ENCODE results near the gene SNX7.

SNX7 gene

GRCh38 chr1:98697781-98698180, 36.3 kb downstream of the SNX7 start:
- no peak for DNase-seq (ENCODE audit: low read depth in 2 of 2)

DNA sequence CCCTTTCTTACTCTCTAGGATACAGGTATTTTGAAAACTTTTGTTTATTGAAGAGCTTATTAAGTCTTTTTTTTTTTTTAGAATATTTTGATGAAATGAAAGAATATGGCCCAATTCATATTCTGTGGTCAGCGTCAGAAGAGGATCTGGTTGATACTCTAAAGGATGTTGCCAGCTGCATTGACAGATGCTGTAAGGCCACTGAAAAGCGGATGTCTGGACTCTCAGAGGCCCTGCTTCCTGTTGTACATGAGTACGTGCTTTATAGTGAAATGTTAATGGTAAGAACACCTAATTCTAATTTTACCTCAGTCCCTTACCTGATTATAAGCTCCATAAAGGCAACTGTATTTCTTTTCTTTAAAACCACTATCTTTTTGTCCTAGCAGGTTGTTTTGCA, 37.1 kb downstream of the SNX7 start:
- DNase-seq (ENCODE audit: low read depth in 2 of 2) = no peak

DNA sequence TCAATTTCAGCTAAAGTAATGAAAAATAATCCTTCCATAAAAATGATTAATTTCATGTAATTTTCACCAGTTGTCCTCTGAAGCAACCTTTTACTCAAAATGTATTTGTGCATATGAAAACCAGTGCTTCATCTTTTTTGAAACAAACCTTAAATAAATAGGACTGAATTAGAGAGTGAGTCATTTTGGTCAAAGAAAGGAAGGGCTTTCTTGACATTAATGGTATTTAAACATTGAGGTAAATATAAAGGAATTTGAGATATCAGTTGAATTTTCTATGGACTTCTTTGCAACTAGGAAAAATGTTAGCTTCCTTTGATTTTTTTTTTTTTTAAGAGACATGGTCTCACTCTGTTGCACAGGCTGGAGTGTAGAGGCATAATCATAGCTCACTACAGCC, 38.7 kb downstream of the SNX7 start:
- DNase-seq (ENCODE audit: low read depth in 2 of 2) = no peak

DNA sequence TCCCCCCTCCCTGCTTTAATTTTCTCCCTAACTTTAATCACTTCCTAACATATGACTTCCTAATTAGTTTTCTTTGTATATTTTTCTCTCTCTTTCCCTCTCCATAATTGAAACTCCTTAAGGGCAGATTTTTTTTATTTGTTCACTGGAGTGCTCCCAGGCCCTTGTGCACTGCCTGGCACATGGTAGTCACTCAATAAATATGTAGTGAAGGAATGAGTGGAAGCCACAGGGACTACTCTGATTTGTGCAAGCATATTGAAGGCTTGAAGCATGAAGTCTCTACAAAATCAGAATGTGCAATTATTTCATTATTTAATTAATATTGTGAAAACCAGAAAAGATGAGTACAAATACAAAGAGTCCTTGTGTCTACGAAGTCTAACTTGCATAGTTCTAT, 41.5 kb downstream of the SNX7 start:
- no peak for DNase-seq (ENCODE audit: low read depth in 2 of 2)

GRCh38 chr1:98704474-98704873, 43.0 kb downstream of the SNX7 start:
- no peak for DNase-seq (ENCODE audit: low read depth in 2 of 2)

DNA sequence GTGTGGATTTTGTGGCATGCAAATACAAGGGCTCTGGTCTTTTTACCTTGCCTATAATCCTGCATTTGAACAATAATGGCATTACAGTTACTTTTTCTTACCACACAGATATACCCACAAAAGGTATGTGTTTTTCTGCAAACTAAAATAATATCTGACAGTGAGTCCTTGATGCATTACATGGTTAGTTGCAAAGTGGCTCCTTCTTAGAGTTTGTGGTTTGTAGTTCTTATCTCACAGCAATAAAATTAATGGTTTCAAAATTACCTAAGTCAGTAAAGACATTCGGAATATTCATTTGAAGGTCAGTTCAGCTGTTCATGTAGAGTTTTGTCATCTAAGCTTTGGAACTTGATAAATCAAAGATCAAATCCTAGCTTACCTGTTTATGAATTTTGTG, 43.5 kb downstream of the SNX7 start:
- no peak for DNase-seq (ENCODE audit: low read depth in 2 of 2)

- no peak for DNase-seq (ENCODE audit: low read depth in 2 of 2)
Observed at GRCh38 chr1:98705591-98705990, 44.1 kb downstream of the SNX7 start.

DNA sequence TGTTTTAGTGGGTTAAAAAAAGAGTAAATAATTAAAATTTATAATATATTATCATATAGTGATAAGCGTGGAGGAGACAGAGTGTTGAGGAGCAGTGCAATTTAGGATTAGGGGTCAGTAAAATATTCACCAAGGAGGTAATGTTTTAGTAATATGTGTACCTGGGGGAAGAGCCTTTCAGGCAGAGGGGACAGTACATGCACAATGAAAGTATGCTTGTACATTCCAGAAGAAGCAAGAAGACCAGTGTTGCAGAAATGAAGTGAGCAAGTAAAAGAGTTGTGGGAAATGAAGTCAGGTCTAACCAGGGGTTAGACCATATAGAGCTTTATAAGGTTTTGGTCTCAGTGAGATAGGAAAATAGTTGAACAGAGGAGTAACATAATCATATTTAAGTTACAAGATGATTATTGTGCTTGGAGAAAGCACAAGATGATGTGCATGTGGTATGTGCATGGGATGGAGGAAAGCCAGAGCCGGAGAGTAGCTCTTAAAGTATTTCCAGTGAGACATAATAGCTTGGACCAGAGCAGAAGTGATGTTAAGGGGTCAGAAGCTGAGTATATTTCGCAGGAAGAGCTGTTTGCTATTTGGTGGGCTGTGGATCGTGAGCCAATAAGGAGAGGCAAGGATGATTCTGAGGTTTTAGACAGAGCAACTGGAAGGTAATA, 44.8 kb downstream of the SNX7 start:
- DNase-seq (ENCODE audit: low read depth in 2 of 2) = no peak

DNA sequence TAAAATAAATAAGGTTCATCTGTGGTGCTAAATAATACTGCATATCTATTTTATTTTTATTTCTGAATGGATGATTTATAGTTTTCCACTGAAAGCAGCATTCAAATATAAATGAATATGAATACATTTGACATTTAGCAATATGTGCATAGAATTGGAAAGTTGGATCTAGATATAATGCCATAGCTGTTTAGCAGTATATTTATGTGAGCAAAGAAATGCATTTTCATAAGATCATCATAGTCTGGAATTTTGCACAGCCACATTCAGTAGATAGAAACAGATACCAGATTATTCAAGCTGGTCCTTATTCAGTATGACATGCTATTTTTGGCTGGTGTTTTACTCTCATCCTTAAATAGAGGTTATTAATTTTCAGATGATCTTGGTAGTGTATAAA, 46.0 kb downstream of the SNX7 start:
- DNase-seq (ENCODE audit: low read depth in 2 of 2) = no peak

GRCh38 chr1:98709906-98710305, 48.4 kb downstream of the SNX7 start:
- no peak for DNase-seq (ENCODE audit: low read depth in 2 of 2)

DNA sequence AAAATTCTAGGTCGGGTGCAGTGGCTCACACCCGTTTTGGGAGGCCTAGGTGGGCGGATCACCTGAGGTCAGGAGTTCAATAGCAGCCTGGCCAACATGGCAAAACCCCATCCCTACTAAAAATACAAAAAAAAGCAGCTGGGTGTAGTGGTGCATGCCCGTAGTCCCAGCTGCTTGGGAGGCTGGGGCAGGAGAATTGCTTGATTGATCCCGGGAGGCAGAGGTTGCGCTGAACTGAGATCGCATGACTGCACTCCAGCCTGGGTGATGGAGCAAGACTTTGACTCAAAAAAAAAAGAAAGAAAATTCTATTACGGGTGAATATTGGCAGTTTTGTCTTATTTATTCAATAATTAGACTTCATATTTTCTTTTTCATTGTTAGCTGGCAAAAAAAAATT, 62.1 kb downstream of the SNX7 start:
- no peak for DNase-seq (ENCODE audit: low read depth in 2 of 2)

- no peak for DNase-seq (ENCODE audit: low read depth in 2 of 2)
Observed at GRCh38 chr1:98732985-98733781, 71.7 kb downstream of the SNX7 start.

DNA sequence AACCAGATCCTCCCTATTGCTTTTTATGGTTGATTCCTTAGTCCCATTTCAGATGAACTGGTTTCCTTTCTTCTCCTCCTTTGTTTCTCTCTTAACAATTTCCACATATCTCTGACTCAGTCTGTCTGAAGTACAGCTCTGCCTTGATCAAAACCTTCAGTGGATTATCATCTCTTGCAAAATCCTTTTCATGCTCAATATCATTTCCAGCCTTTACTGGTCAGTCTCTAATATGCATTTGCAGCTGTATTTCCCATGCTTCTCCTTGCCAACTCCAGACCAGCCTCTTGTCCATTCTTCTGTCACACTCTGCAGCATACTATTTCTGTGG, 72.2 kb downstream of the SNX7 start:
- DNase-seq (ENCODE audit: low read depth in 2 of 2) = no peak

DNA sequence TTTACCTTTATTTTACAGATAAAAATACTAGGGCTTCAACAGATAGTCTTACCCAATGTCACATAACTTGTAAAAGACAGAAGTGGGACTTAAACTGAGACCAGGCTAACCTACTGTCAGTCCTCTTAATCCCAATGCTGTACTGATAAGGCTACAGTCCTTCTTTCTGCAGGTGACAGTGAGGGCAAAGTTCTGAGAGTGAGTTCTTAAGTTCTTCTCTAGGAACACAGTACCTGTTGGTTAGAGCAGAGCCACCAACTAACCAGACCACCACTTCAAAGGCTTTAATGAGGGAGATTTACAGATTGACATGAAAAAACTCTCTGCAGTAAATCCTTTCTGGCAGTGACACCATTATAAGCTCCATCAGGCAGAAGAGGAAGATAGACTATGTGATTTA, 74.2 kb downstream of the SNX7 start:
- no peak for DNase-seq (ENCODE audit: low read depth in 2 of 2)

DNA sequence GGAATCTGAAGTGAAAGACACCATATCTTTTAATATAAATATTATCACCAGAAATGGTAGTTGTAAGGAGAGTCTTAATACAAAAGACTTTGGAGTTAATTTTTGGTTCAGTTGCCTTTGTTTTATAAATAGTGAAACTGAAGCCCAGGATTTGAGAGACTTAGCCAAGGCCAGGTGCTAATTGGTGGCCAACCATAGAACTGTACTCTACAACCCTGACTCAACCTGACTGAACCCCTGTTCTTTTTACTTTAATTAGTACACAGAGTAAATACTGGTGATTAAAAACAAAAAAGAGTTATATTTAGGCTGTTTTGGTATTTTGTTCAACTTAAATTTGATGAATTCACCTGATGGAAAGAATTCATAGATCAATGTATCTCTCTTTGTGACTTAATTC, 76.3 kb downstream of the SNX7 start:
- DNase-seq (ENCODE audit: low read depth in 2 of 2) = no peak

DNA sequence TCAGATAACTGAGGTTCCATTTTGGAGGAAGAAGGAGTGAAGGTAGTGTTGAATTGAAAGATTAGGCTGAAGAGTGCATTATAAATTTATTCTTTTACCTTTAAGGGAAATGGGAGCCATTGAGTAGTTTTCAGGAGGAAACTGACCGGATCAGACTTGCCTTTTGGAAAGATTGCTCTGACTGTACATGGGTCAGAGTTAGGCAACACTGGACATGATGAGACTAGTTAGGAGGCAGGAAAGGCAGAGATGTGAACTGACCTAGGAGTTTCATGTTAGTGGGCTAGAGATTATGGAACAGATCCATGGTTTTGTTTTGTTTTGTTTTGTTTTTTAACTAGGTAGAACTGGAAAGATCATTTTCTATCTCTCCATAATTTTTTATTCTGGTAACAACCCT, 78.2 kb downstream of the SNX7 start:
- no peak for DNase-seq (ENCODE audit: low read depth in 2 of 2)

GRCh38 chr1:98741164-98741563, 79.6 kb downstream of the SNX7 start:
- no peak for DNase-seq (ENCODE audit: low read depth in 2 of 2)

DNA sequence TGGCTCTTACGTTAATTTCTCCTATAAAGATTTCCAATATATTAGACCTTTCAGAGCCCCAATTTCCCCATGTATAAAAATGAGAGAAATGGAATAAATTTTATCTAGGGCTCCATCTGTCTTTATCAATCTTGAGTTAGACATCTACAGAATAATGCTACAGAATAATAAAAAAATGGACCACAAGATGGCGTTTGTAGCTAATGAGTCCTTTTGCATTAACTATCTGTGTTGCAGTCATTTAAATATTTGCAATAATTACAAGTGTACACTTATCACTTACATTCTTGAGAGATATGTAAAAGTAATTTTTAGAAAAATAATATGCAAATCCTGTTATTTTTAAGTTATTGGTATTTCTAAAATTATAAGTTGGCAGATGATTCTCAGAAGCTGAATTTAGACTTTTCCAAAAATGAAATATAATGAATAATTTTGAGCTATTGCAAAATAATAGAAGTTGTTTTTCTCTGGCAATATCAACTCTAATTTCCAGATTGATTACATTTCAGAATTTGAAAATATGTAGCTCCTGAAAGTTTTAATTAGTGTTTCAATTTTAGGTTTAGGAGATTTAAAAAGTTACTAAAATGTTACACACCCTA, 87.7 kb downstream of the SNX7 start:
- no peak for DNase-seq (ENCODE audit: low read depth in 2 of 2)

DNA sequence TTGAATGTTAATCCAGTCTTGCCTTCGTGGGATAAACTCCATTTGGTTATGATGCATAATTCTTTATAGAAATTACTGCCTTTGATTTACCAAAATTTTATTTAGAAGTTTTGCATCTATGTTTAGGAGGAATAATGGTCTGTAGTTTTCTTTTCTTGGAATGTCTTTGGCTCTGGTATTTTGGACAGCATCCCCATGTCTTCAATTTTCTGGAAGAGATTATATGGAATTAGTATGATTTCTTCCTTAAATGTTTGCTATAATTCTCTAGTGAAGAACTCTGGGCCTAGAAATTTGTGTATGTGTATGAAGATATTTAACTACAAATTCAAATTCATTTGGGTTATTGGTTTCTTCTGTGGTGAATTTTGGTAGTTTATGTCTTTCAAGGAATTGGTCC, 92.7 kb downstream of the SNX7 start:
- no peak for DNase-seq (ENCODE audit: low read depth in 2 of 2)

DNA sequence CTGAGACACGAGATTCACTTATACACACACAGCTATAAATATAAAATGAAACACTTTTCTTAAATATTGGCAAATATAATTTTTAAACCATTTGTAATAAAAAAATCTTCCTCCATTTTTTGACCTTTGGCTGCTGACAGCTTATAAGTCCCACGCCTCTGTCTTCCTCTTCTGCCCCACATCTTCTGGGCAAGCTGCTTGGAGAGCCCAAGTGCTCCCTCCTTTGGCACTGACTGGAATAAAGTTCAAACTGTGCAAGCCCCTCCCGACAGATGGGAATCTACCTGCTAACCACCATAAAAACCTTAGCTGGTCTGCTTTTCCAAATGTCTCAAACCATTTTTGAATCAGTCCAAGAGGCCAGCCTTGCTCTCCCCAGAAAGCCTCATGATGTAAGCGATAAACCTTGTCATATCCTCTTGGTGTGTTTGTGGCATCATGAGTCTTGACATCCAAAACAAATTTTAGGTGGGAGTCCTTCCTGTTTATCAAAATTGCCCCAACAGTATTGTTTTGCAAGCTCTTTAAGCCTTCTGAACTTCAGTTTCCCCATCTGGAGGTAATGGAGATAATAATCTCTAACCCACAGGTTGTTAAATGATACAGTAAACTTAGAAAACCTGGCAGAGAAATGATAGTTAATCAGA, 99.8 kb downstream of the SNX7 start:
- DNase-seq (ENCODE audit: low read depth in 2 of 2) = no peak

GRCh38 chr1:98763488-98764150, 102.1 kb downstream of the SNX7 start:
- DNase-seq (ENCODE audit: low read depth in 2 of 2) = no peak

DNA sequence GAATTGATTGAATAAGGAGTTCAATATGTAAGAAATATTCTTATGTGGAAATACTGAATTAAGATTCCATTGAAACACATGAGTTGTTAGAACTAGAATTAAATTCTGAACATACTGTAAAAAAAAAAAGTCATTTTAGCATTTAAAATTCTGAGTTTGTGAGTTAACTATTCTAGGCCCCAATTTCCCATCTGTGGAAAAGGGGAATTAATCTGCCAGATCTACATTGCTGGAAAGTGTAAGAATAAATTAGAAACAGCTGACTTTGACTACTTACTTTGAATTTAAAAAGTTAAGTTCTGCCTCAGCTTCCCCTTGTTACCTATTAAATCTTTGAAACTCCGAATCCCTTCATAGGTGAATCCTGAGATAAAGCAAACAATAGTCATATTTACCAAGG, 103.0 kb downstream of the SNX7 start:
- DNase-seq (ENCODE audit: low read depth in 2 of 2) = no peak
